Skeletal muscle satellite cell (primary cell): Measurements from ENCODE around the gene CIB2.

Source experiments
- H3K27me3 ChIP-seq: 2 replicates; pipeline ENCODE4 v1.7.0; 2013; ENCODE audit warnings: low read length; ENCODE audit not compliant: control insufficient read depth, insufficient read depth
- H3K36me3 ChIP-seq: 2 replicates; pipeline ENCODE4 v1.7.0; 2013; ENCODE audit warnings: mild to moderate bottlenecking, control low read depth, low read length; ENCODE audit not compliant: insufficient read depth
- H3K4me1 ChIP-seq: 2 replicates; pipeline ENCODE4 v1.7.0; 2013; ENCODE audit warnings: low read length; ENCODE audit not compliant: control insufficient read depth, insufficient read depth
- H3K4me2 ChIP-seq: 2 replicates; pipeline ENCODE4 v1.7.0; 2013; ENCODE audit warnings: mild to moderate bottlenecking, low read length
- H3K4me3 ChIP-seq: 2 replicates; pipeline ENCODE4 v1.7.0; 2013; ENCODE audit warnings: low read length
- H3K9ac ChIP-seq: 2 replicates; pipeline ENCODE4 v1.7.0; 2013; ENCODE audit warnings: mild to moderate bottlenecking, low read depth, low read length, moderate library complexity
- H3K9me3 ChIP-seq: replicated peaks from 2 replicates; pipeline ENCODE4 v1.7.0; 2013; ENCODE audit warnings: mild to moderate bottlenecking, control low read depth, low read length

Gene CIB2

DNA sequence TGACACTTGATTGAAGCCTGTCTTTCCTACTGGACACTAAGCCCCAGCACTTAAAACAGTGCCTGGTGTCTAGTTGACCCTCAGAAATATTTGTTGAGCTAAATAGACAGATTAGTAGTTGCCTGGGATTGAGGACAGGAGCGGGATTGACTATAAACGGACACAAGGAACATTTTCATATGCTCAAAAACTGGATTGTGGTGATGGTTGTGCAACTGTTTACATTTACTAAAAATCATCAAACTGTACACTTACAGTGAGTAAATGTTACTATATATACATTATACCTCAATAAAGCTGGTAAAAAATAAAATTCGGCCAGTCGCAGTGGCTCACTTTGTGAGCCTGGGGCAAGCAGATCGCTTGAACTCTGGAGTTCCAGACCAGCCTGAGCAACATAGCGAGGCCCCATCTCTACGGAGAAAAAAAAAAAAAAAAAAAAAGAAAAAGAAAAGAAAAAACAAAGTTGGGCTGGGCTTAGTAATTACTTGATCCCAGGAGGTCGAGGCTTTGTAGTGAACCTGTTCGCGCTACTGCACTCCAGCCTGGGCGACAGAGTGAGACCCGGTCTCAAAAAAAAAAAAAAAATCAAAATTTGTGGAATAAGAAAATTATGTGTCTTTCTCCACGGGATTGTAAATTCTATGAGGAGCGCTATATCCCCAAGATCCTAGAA is 17.3 kb upstream of the CIB2 start:
- Histone ChIP-seq H3K9ac (peak overlapping the region; percentile 89), H3K4me3 (peak overlapping the region; percentile 74), H3K9me3 (no peaks in the 10 kb centered on the region)

DNA sequence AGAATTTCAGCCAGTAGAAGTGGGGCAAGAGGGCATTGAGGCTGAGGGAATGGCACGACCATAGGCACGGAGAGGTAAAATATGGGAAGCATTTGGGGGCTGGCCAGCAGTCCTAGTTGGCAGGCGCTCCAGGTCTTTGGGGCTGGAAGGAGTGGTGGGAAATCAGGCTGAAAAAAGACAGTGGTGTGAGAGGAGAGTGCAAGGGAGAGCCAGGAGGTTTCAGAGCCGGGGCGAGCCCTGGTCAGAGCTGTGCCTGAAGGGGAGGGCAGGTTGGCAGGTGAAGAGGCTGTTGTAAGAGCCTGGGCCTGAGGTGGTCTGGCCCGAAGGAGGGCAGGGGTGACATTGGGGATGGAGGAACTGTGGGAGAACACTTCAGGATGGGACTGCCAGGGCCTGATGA is 16.3 kb upstream of the CIB2 start:
- Histone ChIP-seq H3K4me2 (no peak overlapping the region), H3K4me1 (peaks cover 11% of the 10 kb centered on the region), H3K9me3 (no peaks in the 10 kb centered on the region), H3K4me3 (no peak overlapping the region), H3K27me3 (no peaks in the 10 kb centered on the region), H3K9ac (no peak overlapping the region), H3K36me3 (no peaks in the 10 kb centered on the region)

More for the DNA sequence above, 17.3 kb upstream of the CIB2 start:
- peak overlapping the region; percentile 81 for H3K4me2 ChIP-seq
- no peaks in the 10 kb centered on the region for H3K27me3 ChIP-seq
- no peaks in the 10 kb centered on the region for H3K36me3 ChIP-seq
- H3K4me1 ChIP-seq = peaks cover 14% of the 10 kb centered on the region

GRCh38 chr15:78146425-78147154 is 15.3 kb upstream of the CIB2 start:
- H3K36me3 ChIP-seq = no peaks in the 10 kb centered on the region
- no peaks in the 10 kb centered on the region for H3K9me3 ChIP-seq
- H3K4me3 ChIP-seq = no peak overlapping the region
- no peak overlapping the region for H3K4me2 ChIP-seq
- peaks cover 11% of the 10 kb centered on the region for H3K4me1 ChIP-seq
- no peaks in the 10 kb centered on the region for H3K27me3 ChIP-seq
- no peak overlapping the region for H3K9ac ChIP-seq

- Histone ChIP-seq H3K9ac (no peak overlapping the region), H3K36me3 (no peaks in the 10 kb centered on the region), H3K4me2 (no peak overlapping the region), H3K9me3 (no peaks in the 10 kb centered on the region), H3K4me3 (no peak overlapping the region), H3K4me1 (no peaks in the 10 kb centered on the region), H3K27me3 (no peaks in the 10 kb centered on the region)
These were observed 11.1 kb upstream of the CIB2 start for GRCh38 chr15:78142332-78142731.

DNA sequence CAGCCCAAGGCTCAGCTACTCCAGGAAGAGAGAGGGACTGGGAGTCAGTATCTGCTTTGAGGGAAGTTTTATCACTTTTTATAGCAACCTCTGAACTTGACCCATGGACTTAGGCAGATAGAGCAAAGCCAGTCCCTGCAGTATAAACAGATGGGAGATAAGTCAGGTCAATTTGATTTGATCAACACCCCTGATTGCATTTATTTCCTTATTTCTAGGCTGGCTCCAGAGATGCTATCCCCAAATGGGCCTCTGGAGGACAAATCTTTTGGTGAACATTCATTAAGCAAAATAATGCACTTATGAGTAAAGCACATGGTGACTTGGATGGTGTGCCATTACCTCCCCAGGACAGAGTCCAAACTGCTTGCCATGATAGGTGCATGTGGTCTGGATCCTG is 9.0 kb upstream of the CIB2 start:
- Histone ChIP-seq H3K36me3 (no peaks in the 10 kb centered on the region), H3K9ac (no peak overlapping the region), H3K27me3 (no peaks in the 10 kb centered on the region)

DNA sequence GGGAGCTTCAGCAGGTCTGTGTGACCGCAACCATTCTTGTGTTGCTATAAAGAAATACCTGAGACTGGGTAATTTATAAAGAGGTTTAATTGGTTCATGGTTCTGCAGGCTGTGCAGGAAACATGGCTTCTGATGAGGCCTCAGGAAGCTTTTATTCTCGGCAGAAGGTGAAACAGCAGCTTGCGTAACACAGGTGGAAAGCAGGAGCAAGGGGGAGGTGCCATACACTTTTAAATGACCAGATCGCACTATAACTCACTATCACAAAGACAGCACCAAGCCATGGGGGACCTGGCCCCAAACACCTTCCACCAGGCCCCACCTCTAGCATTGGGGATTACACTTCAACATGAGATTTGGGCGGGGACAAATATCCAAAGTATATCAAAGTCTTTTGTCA is 8.3 kb upstream of the CIB2 start:
- H3K4me3 ChIP-seq = no peak overlapping the region
- no peak overlapping the region for H3K4me2 ChIP-seq
- no peaks in the 10 kb centered on the region for H3K4me1 ChIP-seq
- H3K9me3 ChIP-seq = no peaks in the 10 kb centered on the region
- no peaks in the 10 kb centered on the region for H3K27me3 ChIP-seq
- H3K36me3 ChIP-seq = no peaks in the 10 kb centered on the region
- H3K9ac ChIP-seq = no peak overlapping the region

More for the DNA sequence above, 9.0 kb upstream of the CIB2 start:
- no peak overlapping the region for H3K4me2 ChIP-seq
- H3K4me1 ChIP-seq = no peaks in the 10 kb centered on the region
- H3K9me3 ChIP-seq = no peaks in the 10 kb centered on the region
- H3K4me3 ChIP-seq = no peak overlapping the region

DNA sequence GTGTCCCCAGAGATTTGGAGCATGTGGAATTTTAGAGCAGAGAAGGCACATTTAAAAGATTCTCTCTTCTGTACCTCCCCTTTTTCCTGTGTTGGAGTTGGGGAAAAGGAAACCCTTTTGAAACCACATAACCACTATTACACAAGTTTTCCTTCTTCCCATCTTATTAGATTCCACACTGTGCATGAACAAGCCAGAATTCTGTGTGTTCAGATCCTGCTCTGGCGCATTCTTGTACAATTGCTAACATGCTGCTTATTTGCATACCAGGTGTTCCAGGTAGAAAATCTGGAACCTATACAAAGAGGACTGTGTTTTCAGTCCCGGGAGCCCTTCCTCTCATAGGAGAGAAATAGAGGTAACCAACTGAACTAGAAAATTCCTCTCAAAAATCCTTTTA is 2.6 kb upstream of the CIB2 start:
- H3K4me3 ChIP-seq = no peak overlapping the region
- peaks cover 7% of the 10 kb centered on the region for H3K4me1 ChIP-seq
- H3K36me3 ChIP-seq = no peaks in the 10 kb centered on the region
- H3K27me3 ChIP-seq = no peaks in the 10 kb centered on the region
- H3K9me3 ChIP-seq = no peaks in the 10 kb centered on the region
- H3K9ac ChIP-seq = no peak overlapping the region
- no peak overlapping the region for H3K4me2 ChIP-seq

- peaks cover 7% of the 10 kb centered on the region for H3K4me1 ChIP-seq
- H3K9me3 ChIP-seq = no peaks in the 10 kb centered on the region
- H3K4me2 ChIP-seq = peak overlapping the region; percentile 89
- no peaks in the 10 kb centered on the region for H3K27me3 ChIP-seq
- no peaks in the 10 kb centered on the region for H3K36me3 ChIP-seq
- peak overlapping the region; percentile 88 for H3K9ac ChIP-seq
- peak overlapping the region; percentile 81 for H3K4me3 ChIP-seq
These were observed 565 bp downstream of the CIB2 start for GRCh38 chr15:78130466-78131294.

- no peaks in the 10 kb centered on the region for H3K9me3 ChIP-seq
- no peaks in the 10 kb centered on the region for H3K27me3 ChIP-seq
- H3K4me2 ChIP-seq = no peak overlapping the region
- no peak overlapping the region for H3K9ac ChIP-seq
- no peaks in the 10 kb centered on the region for H3K36me3 ChIP-seq
- H3K4me1 ChIP-seq = peaks cover 7% of the 10 kb centered on the region
- no peak overlapping the region for H3K4me3 ChIP-seq
These were observed 1.4 kb downstream of the CIB2 start for GRCh38 chr15:78129751-78130287.

- Histone ChIP-seq H3K4me1 (peaks cover 7% of the 10 kb centered on the region), H3K4me3 (no peak overlapping the region), H3K4me2 (no peak overlapping the region), H3K27me3 (no peaks in the 10 kb centered on the region), H3K36me3 (no peaks in the 10 kb centered on the region), H3K9ac (no peak overlapping the region), H3K9me3 (no peaks in the 10 kb centered on the region)
These were observed 2.0 kb downstream of the CIB2 start for GRCh38 chr15:78129077-78129750.

DNA sequence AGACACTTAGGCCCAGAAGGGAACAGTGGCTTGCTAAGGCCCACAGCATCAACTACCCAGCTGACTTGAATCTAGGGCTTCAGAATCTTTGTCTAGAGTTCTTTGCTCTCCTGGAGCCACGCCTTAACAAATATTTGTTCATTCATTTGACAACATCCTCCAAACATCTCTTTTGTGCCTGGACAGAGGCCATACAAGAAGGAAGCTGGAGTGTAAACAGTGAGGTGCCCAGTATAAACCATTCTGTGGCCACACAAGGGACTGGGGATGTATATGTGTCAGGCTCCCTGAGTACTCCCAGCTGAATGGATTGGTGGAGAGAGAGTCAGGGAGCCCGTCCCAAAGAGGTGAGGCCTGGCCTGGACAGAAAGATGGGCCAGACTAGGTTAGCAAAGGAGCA is 3.4 kb downstream of the CIB2 start:
- Histone ChIP-seq H3K4me1 (peaks cover 7% of the 10 kb centered on the region), H3K36me3 (no peaks in the 10 kb centered on the region), H3K9me3 (no peaks in the 10 kb centered on the region), H3K27me3 (peaks cover 3% of the 10 kb centered on the region), H3K4me2 (no peak overlapping the region), H3K4me3 (no peak overlapping the region), H3K9ac (no peak overlapping the region)
